Left forelimb (tissue), 1 donor: ENCODE data around the gene CBLIF.
"Not testable (repeated sequence)": the region's sequence is repeated elsewhere in the genome, so short reads cannot be mapped to it uniquely, and the experiment has no call there.

Source experiments
- DNase-seq: peaks from one replicate; pipeline ENCODE4 v3.0.0-alpha.2; 2018; ENCODE audit warnings: low spot score

The CBLIF gene

DNA sequence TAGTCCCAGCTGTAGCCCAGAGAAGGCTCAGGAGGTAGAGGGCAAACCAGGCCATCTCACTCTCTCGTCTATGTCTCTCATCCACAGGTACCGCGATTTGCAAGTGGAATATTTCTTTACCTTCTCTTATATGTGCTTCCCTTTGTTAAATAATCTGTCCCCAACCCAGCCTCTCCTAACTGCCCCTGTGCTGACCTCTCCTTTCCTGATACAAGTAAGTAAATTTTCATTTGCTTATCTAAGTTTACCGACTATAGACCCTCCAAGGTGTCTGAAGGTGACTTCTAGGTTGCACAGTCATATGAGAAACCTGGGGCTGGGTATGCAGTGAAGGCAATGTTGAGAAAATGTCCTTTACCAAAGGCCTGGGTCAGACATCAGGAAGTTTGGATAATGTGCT lies at the start of gene CBLIF:
Gene CBLIF (minus strand): TSS at position 101 of the 400 bp plus-strand sequence. CDS start 46 bp downstream, at position 55.
- no peak for DNase-seq

DNA sequence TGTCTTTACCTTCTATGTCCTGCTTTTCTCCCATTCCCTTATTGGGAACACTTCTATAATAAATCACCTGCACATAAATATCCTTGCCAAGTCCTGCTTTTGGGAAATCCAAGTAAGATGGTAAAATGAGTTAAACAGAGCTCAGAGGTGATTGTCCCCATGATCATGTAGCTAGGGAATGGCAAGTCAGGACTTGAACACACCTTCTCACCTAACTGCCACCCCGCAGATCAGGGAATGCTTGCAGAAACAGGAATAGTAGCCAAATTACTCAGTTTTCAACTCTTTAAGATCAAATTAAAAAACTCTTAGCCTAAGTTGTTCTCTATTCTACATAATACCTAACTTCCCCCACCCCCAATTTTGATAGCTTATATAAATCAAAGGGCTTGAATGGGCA lies 49.3 kb upstream of the CBLIF start:
- DNase-seq: no peak

GRCh38 chr11:59891781-59892181 lies 46.5 kb upstream of the CBLIF start:
- DNase-seq: no peak

- DNase-seq: not testable (repeated sequence)
Observed at GRCh38 chr11:59887156-59887555, 41.9 kb upstream of the CBLIF start.

GRCh38 chr11:59883597-59883996 lies 38.3 kb upstream of the CBLIF start:
- DNase-seq: no peak

DNA sequence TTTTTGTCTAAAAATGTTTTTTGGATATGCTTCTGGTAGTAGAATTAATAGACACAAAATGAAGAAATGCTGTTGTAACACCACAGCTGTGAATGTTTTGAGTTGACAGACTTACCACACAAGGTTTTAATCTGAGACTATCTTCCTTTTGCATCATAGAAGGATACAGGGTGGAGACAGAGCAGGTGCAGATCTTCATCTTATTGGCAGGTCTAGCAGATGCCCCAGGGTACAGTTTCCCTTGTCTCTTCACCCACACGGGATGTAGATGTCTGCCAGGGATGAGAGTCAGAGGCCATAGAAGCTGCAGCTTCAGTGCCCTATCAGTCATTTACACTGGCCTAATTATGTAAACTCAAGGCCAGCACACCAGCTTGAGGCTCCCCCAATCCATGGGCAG lies 34.3 kb upstream of the CBLIF start:
- no peak for DNase-seq

DNA sequence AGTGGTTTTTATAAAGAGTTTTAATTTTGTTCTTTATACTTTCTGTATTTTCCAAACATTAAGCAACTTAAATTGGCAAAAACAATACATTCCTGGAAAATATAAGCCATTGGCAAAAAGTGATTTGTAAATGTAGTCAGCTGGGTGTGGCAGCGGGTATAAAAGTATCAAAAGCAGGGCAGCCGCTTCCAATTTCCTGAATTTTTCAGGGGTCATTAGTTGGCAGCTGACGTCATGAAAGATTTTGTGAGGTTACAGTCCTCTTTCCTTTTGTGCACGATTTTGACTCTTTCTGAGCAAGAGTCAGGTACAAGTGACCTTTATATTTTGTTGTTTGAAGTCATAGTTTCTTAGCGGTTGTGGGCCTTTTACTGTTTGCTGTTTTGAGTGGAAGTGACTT lies 33.3 kb upstream of the CBLIF start, which contains the start of gene OOSP3:
Gene OOSP3 (plus strand): TSS at position 208 of the 400 bp plus-strand sequence. CDS start 27 bp downstream, at position 235.
- no peak for DNase-seq

DNA sequence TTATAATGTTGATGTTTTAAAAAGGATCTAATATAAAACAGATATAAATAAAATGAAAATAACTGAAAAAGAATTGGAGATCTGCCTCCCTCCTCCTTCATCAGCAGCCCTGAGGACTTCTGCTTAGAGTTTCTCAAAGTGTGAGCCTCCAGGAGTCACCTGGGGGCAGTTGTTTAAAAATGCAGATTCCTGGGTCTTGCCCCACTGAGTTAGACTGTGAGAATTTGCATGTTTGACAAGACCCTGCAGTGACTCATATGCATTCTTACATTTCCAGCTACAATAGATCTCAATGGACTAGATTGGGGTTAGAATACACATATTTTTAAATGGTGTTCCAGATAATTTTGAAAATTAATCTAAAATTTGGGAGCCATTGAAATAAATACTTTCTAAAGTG lies 32.5 kb upstream of the CBLIF start:
- no peak for DNase-seq

DNA sequence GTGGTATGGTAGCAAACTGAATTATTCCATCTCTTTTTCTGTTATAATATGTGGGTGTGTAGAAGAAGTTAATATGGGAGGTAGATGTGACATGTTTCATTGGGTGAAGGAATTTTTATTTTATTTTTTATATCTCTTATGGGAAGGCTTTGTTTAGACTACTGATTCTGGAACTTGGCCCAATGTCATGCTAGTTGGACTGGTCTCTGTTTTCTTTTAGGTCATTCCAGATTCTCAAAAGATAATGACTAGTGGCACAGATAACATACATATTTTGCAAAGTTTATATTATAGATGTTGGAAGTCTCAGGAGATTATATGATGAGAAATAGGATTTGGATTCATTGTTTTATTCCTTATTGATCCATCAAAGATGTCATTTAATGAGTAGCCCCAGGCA lies 32.0 kb upstream of the CBLIF start:
- no peak for DNase-seq

GRCh38 chr11:59875856-59876519 lies 30.7 kb upstream of the CBLIF start:
- DNase-seq: no peak

DNA sequence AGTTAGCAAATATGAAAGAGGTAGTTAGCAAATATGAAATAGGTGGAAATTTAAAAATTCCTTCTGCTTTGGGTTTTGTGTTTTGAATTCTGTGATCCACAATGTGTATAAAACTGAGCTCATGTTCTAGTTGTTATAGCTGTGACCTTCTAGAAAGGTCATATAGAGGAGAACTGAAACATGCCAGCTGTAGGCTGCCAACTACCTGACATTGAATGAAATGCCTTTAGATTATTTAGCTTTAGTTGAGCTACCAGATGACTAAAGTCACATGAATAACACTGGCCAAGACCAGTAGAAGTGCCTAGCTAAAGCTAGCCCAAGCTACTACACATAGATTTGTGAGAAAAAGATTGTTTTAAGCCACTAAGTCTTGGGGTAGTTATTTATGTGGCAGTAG lies 26.8 kb upstream of the CBLIF start:
- no peak for DNase-seq

- DNase-seq: no peak
Observed at GRCh38 chr11:59867946-59868345, 22.6 kb upstream of the CBLIF start.

- no peak for DNase-seq
Observed at GRCh38 chr11:59866836-59867235, 21.5 kb upstream of the CBLIF start.

DNA sequence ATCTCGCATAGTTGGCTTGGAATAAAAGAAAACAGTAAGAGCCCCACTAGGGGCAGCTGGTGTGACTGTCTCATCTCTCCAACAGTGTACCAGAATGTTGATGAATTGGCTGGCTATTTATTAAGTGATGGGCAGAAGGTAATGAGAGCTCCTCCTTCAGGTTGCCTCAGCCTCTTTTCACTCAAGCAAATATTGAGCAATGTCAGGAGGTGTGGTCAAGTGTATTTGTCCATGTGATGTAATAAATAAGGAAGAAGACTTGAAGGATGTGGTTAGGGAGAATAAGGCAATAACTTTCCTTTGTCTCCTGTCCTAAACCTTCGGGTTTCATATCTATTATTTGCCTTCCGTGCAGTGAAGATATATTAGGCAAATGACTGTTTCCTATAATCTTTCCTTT lies 21.1 kb upstream of the CBLIF start, which contains the start of gene TCN1:
Gene TCN1 (minus strand): TSS at position 91 of the 400 bp plus-strand sequence. CDS start 17 bp downstream, at position 74.
- DNase-seq: no peak

DNA sequence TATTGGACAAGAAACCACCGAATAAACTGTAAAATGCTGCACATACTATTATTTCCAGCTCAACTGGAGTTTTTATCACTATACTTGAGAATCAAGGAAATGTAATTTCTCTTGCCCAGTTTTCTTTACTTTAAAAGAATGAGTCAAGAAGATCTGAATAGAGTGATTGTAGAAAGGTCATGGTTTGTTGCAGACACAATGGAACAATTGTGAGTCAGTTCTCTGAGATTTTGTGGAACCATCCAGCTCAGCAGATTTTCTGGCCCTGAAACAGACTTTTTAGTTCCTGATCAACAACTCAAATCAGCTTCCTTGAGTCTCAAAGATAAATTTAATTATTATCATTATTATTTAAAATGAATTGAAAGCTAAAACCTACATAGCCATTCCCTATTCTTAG lies 19.7 kb upstream of the CBLIF start:
- no peak for DNase-seq

- DNase-seq: no peak
Observed at GRCh38 chr11:59862252-59862651, 17.0 kb upstream of the CBLIF start.

DNA sequence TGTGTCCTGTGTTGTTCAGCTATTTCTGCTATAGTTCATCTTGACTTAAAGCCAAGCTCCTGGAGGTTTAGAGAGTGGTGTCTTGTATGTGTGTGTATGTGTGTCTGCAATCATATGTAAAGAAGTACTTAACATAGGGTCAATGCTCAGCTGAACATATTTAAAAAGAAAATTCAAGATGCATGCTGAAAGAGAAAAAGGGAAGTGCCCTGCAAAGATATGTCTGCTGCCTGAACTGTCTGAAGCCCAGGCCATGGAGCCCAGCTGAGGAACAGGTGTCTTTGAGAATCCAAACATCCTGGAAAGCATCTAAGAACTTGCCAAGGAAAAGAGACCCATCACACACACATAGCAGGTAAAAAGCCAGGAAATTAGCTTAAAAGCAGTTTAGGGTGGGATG lies 14.4 kb upstream of the CBLIF start:
- no peak for DNase-seq

DNA sequence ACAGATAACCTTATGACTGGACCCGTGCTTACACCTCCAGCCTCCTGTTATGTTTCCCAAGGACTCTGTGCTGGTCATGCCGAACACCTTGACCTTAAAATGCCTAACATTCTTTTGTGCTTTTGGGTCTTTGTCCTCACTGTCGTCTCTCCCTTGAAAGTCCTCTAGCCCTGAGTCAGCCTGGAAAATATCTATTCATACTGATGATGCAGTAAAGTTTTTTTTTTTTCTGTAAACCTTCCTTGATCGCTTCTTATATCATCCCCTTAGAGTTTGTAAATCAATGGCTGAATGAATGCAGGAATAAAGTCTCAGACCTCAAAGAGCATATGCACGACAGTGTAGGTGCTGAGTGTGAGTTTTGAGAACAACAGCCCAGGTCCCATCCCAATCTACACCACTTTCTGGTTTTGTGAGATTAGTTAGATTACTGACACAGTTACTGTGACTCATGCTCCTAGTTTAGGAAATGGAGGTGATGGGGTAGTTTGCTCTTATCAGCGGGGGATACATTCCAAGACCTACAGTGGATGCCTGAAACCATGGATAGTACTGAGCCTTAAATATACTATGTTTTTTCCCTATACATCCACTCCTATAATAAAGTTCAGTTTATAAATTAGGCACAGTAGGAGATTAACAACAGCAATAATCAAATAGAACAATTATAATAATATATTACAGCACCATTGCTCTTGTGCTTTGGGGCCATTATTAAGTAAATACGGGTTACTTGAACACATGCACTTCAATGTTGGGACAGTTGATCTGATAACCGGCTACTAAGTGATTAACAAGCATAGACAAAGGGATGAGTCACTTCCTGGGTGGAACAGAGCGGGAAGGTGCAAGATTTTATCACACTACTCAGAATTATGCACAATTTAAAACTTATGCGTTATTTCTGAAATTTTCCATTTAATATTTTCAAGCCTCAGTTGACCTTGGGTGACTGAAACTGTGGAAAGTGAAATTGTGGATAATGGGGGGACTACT lies 12.4 kb upstream of the CBLIF start:
- no peak for DNase-seq

DNA sequence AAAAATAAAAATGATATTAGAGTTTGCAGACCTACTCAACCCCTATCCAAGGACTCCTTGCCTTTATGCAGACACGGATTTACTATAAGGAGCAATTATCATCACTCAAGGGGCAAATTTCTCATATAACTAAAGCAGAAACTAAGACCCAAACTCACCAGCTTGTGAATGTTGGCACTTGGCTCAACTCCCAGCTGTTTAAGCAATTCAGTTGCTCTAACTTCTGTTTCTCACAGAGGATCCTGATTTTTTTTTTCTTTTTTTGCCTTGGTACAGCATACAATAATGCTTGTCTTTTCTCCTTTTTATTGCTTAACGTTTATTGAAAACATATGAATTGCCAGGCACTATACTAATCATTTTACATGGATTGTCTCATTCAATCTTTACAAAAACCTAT lies 9.6 kb upstream of the CBLIF start:
- DNase-seq: no peak

- DNase-seq: not testable (repeated sequence)
Observed at GRCh38 chr11:59851416-59851815, 6.1 kb upstream of the CBLIF start.

DNA sequence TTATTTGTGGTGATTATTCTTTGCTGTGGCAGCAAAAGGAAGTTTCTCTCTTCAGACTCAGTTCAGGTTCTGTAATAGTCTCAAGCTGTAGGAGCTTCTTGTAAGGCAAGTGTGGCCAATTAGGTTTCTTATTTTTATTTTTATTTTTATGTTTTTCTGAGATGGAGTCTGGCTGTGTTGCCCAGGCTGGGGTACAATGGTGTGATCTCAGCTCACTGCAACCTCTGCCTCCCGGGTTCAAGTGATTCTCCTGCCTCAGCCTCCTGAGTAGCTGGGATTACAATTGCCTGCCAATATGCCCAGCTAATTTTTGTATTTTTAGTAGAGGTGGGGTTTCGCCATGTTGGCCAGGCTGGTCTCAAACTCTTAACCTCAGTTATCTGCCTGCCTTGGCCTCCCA lies 4.3 kb upstream of the CBLIF start:
- DNase-seq: not testable (repeated sequence)

DNA sequence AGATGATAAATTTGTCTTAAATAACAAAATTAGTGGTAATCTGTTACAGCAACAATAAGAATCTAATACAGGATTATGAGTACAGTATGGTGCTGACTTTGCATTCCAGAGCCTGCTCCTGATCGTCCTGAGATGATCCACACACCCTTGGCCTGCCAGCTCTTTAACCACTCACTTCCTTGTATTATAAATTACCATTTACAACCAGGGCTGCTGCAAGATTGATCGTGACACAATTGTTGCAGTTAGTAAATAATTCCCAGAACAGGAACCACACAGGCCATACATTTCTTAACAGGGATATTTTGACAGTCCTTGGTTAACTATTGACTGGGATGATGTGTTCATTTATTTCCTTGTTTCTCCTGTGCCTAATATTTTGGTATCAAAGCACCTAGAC lies 3.8 kb upstream of the CBLIF start:
- no peak for DNase-seq

DNA sequence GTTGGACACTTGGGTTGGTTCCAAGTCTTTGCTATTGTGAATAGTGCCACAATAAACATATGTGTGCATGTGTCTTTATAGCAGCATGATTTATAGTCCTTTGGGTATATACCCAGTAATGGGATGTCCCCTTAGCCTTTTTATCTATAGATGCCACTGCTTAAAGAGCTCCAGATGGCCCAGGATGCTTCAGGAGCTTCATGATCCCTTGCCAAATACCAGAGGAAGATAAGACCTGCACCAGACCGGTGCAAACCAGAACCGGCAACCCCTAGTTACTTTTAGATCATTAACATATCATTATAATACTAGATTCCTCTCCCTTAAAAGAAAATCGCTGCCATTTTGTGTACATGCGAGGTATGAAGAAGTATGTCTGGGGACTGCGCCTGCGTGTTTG lies 3.1 kb upstream of the CBLIF start:
- DNase-seq: not testable (repeated sequence)
